Measurements from ENCODE around the gene PAXX. TPM values are rescaled to one million over a fixed set of nuclear protein-coding genes. Genes with fewer than 3 reads are reported as not detected.

PAXX gene
- total RNA-seq, 1 experiment from 2014 or later = 64.0 TPM

- Histone ChIP-seq H3K9me3 (ENCODE audit: control insufficient read depth, insufficient read depth, low read depth, low read length) (no peaks in the 10 kb centered on the region), H3K27ac (ENCODE audit: low read length) (no peak overlapping the region), H3K4me3 (ENCODE audit: low read depth in 2 of 2, low read length in 2 of 2) (no peak overlapping the region), H3K4me1 (ENCODE audit: control insufficient read depth, insufficient read depth, low read length) (peaks cover 5% of the 10 kb centered on the region), H3K27me3 (ENCODE audit: control insufficient read depth, insufficient read depth, low read length) (no peaks in the 10 kb centered on the region), H3K36me3 (ENCODE audit: control insufficient read depth, insufficient read depth, low read length) (no peaks in the 10 kb centered on the region)
- POLR2A ChIA-PET = no interaction called here
- BruUV-seq (replicated peaks) = no TSS peak
- TF ChIP-seq TCF7L2 (IDR thresholded peaks at IDR 0.05; ENCODE audit: low read depth, low read length) = no peak
- TF ChIP-seq CTCF (IDR thresholded peaks at IDR 0.05) = no peak
- TF ChIP-seq SIN3A (IDR thresholded peaks at IDR 0.05; ENCODE audit: borderline replicate concordance, insufficient read depth, low read depth, low read length) = no peak
- no peak for TF ChIP-seq REST (IDR thresholded peaks at IDR 0.05; ENCODE audit: insufficient read depth in 1 of 2, low read depth in 2 of 2, low read length in 1 of 2)
- no peak for TF ChIP-seq POLR2AphosphoS5 (IDR thresholded peaks at IDR 0.05; ENCODE audit: low read depth, low read length)
- DNase-seq (ENCODE audit: low read depth, low spot score) = no peak
- intact Hi-C loops (cut with micrococcal nuclease; ENCODE audit: unreplicated experiment) = loop anchor here (10.0 kb wide), 1 partner anchor 94 kb away; the partner anchor contains the start of genes C8G and FBXW5
- in situ Hi-C loops (cut with HindIII; ENCODE audit: low pct_unique_long_range_greater_than_20kb, low sequenced_read_pairs) = no loop called here
- ATAC-seq = no peak
- CTCF ChIA-PET = interaction anchor here (0.5 to 1.1 kb wide), 3 partner anchors 13 to 276 kb away, joined by 3 read pairs; no protein-coding TSS in a partner anchor
These were observed 46.7 kb downstream of the PAXX start for GRCh38 chr9:137038916-137039315.

GRCh38 chr9:137039611-137040366 lies 47.6 kb downstream of the PAXX start:
- in situ Hi-C loops (cut with HindIII; ENCODE audit: low pct_unique_long_range_greater_than_20kb, low sequenced_read_pairs) = no loop called here
- H3K27me3 ChIP-seq (ENCODE audit: control insufficient read depth, insufficient read depth, low read length) = no peaks in the 10 kb centered on the region
- DNase-seq (ENCODE audit: low read depth, low spot score) (no peak), ATAC-seq (no peak)
- H3K36me3 ChIP-seq (ENCODE audit: control insufficient read depth, insufficient read depth, low read length) = no peaks in the 10 kb centered on the region
- ChIA-PET POLR2A (no interaction called here), CTCF (interaction anchor here (0.6 to 1.1 kb wide), 2 partner anchors 14 to 92 kb away, joined by 3 read pairs; no protein-coding TSS in a partner anchor)
- H3K4me3 ChIP-seq (ENCODE audit: low read depth in 2 of 2, low read length in 2 of 2) = no peak overlapping the region
- no peak overlapping the region for H3K27ac ChIP-seq (ENCODE audit: low read length)
- no TSS peak for BruUV-seq (replicated peaks)
- TF ChIP-seq SIN3A (IDR thresholded peaks at IDR 0.05; ENCODE audit: borderline replicate concordance, insufficient read depth, low read depth, low read length) (no peak), TCF7L2 (IDR thresholded peaks at IDR 0.05; ENCODE audit: low read depth, low read length) (no peak), CTCF (IDR thresholded peaks at IDR 0.05) (no peak), REST (IDR thresholded peaks at IDR 0.05; ENCODE audit: insufficient read depth in 1 of 2, low read depth in 2 of 2, low read length in 1 of 2) (no peak), POLR2AphosphoS5 (IDR thresholded peaks at IDR 0.05; ENCODE audit: low read depth, low read length) (no peak)
- peaks cover 9% of the 10 kb centered on the region for H3K4me1 ChIP-seq (ENCODE audit: control insufficient read depth, insufficient read depth, low read length)
- H3K9me3 ChIP-seq (ENCODE audit: control insufficient read depth, insufficient read depth, low read depth, low read length) = no peaks in the 10 kb centered on the region
- intact Hi-C loops (cut with micrococcal nuclease; ENCODE audit: unreplicated experiment) = loop anchor here (10.0 kb wide), 1 partner anchor 95 kb away; the partner anchor contains the start of genes C8G and FBXW5

All from Panc1 (cell line).